KMS-11 (cell line): ENCODE results near the gene PHACTR3.

Source experiments
- H2AFZ ChIP-seq: fragments of 200-600 bp; sonication (generic); 2 replicates; pipeline ENCODE4 v1.6.1; 2016; ENCODE audit warnings: antibody characterized with exemption, mixed run types, low read depth
- H3K27ac ChIP-seq: fragments of 200-600 bp; sonication (generic); 2 replicates; pipeline ENCODE4 v1.6.1; 2016; ENCODE audit warnings: mild to moderate bottlenecking, mixed run types
- H3K27me3 ChIP-seq: fragments of 200-600 bp; sonication (generic); 2 replicates; pipeline ENCODE4 v1.6.1; 2017; ENCODE audit warnings: mild to moderate bottlenecking, low read depth, mixed run types, moderate library complexity; ENCODE audit not compliant: insufficient read depth
- H3K36me3 ChIP-seq: fragments of 200-600 bp; sonication (generic); 2 replicates; pipeline ENCODE4 v1.6.1; 2017; ENCODE audit warnings: mild to moderate bottlenecking, mixed run types; ENCODE audit not compliant: insufficient read depth
- H3K4me1 ChIP-seq: fragments of 200-600 bp; sonication (generic); 2 replicates; pipeline ENCODE4 v1.6.1; 2016; ENCODE audit warnings: mild to moderate bottlenecking, low read depth, mixed run types; ENCODE audit not compliant: poor library complexity, severe bottlenecking
- H3K4me2 ChIP-seq: fragments of 200-600 bp; sonication (generic); 2 replicates; pipeline ENCODE4 v1.7.0; 2016; ENCODE audit warnings: mild to moderate bottlenecking, mixed run types
- H3K4me3 ChIP-seq: fragments of 200-600 bp; sonication (generic); IDR thresholded peaks from 2 replicates; pipeline ENCODE4 v1.6.1; 2017; ENCODE audit warnings: low read depth, low read length, mixed read lengths; ENCODE audit not compliant: insufficient read depth
- H3K79me2 ChIP-seq: fragments of 200-600 bp; sonication (generic); 2 replicates; pipeline ENCODE4 v1.6.1; 2016; ENCODE audit warnings: low read depth, mixed run types; ENCODE audit not compliant: insufficient read depth
- H3K9ac ChIP-seq: fragments of 200-600 bp; sonication (generic); 2 replicates; pipeline ENCODE4 v1.6.1; 2016; ENCODE audit warnings: mild to moderate bottlenecking, mixed run types
- H4K20me1 ChIP-seq: fragments of 200-600 bp; sonication (generic); 2 replicates; pipeline ENCODE4 v1.6.1; 2016; ENCODE audit warnings: mild to moderate bottlenecking, mixed run types; ENCODE audit not compliant: insufficient read depth
- TF ChIP-seq, protein P1 (sequence below): fragments of 200-600 bp; sonication (generic); conservative IDR thresholded peaks from 2 replicates; pipeline ENCODE4 v1.6.1; 2017; ENCODE audit warnings: low read depth, mild to moderate bottlenecking, antibody characterized with exemption, low read length, moderate library complexity, mixed read lengths

The PHACTR3 gene

DNA sequence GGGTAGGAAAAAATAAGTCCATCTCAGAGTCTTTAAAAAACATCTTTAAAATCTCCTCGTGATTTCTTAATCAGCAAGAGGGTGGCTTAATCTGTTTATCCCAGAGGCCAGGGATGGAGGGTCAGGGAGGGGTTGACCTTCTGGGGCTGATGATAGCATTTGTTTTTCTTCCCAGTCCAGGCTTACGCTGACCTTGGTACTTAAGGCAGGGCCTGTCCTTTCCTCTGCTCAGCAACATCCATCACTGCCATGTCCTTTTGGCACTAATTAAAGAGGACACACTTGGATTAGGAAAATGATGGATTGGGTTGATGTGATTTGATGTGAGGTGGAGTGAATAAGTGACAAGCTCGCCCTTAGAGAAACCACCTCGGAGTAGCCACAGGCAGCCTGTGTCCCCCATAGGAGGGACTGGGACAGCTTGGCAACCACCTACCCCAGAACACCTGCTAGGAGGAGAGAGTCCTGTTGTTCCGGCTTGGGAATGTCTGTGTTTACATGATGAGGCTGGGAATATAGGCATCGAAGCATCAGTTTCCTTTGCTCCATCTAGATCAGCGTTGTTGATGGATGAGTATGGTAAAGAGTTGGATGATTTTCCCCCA is 44.2 kb downstream of the PHACTR3 start:
- no peaks in the 10 kb centered on the region for H3K4me1 ChIP-seq
- no peak overlapping the region for H3K4me3 ChIP-seq
- no peak overlapping the region for H2AFZ ChIP-seq
- H3K79me2 ChIP-seq = no peaks in the 10 kb centered on the region
- H3K36me3 ChIP-seq = no peaks in the 10 kb centered on the region
- no peak overlapping the region for H3K9ac ChIP-seq
- H3K27ac ChIP-seq = no peak overlapping the region
- TF ChIP-seq, protein P1, sequence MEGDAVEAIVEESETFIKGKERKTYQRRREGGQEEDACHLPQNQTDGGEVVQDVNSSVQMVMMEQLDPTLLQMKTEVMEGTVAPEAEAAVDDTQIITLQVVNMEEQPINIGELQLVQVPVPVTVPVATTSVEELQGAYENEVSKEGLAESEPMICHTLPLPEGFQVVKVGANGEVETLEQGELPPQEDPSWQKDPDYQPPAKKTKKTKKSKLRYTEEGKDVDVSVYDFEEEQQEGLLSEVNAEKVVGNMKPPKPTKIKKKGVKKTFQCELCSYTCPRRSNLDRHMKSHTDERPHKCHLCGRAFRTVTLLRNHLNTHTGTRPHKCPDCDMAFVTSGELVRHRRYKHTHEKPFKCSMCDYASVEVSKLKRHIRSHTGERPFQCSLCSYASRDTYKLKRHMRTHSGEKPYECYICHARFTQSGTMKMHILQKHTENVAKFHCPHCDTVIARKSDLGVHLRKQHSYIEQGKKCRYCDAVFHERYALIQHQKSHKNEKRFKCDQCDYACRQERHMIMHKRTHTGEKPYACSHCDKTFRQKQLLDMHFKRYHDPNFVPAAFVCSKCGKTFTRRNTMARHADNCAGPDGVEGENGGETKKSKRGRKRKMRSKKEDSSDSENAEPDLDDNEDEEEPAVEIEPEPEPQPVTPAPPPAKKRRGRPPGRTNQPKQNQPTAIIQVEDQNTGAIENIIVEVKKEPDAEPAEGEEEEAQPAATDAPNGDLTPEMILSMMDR = no peak
- H4K20me1 ChIP-seq = no peaks in the 10 kb centered on the region
- H3K4me2 ChIP-seq = no peak overlapping the region
- H3K27me3 ChIP-seq = no peaks in the 10 kb centered on the region

DNA sequence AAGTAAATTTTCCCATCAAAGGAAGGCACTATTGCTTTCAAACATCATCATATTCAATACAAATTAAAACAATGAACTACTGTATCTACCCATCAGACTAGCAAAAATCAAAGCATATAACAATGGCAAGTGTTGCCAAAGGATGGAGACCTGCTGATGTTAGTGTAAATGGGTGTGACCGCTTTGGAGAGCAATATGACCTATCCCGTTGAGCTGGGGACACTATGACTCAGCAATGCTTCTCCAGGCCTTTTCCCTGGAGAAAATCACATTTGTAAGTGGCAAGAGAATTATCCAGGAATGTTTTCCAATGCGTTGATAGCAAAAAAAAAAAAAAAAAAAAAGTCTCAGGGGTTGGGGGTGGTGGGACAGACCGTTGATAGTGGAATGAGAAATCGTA is 46.1 kb downstream of the PHACTR3 start:
- TF ChIP-seq, protein P1 = no peak
- H3K36me3 ChIP-seq = no peaks in the 10 kb centered on the region

DNA sequence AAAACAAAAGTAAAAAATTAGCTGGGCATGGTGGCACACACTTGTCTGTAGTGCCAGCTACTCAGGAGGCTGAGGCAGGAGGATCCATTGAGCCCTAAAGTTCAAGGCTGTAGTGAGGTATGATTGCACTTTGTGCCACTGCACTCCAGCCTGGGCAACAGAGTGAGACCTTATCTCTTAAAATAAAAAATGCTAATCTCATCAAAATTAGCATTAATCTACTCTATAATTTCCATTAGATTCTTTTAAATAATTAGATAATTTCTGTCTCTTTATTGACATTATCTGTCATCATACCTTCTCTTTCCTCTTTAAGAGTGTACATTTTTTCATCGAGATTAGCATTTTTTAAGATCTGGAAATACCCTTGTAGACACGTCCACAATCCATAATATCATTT is 48.0 kb downstream of the PHACTR3 start:
- H2AFZ ChIP-seq = no peak overlapping the region
- no peaks in the 10 kb centered on the region for H4K20me1 ChIP-seq
- H3K27me3 ChIP-seq = no peaks in the 10 kb centered on the region
- no peak overlapping the region for H3K4me3 ChIP-seq
- H3K79me2 ChIP-seq = no peaks in the 10 kb centered on the region
- TF ChIP-seq, protein P1 = no peak
- no peak overlapping the region for H3K27ac ChIP-seq
- no peaks in the 10 kb centered on the region for H3K4me1 ChIP-seq
- H3K36me3 ChIP-seq = no peaks in the 10 kb centered on the region
- no peak overlapping the region for H3K4me2 ChIP-seq
- H3K9ac ChIP-seq = no peak overlapping the region

More for the DNA sequence above, 46.1 kb downstream of the PHACTR3 start:
- H3K27me3 ChIP-seq = no peaks in the 10 kb centered on the region
- H2AFZ ChIP-seq = no peak overlapping the region
- H3K4me2 ChIP-seq = no peak overlapping the region
- H3K79me2 ChIP-seq = no peaks in the 10 kb centered on the region
- H3K4me1 ChIP-seq = no peaks in the 10 kb centered on the region
- H3K9ac ChIP-seq = no peak overlapping the region
- no peaks in the 10 kb centered on the region for H4K20me1 ChIP-seq
- no peak overlapping the region for H3K4me3 ChIP-seq
- no peak overlapping the region for H3K27ac ChIP-seq

DNA sequence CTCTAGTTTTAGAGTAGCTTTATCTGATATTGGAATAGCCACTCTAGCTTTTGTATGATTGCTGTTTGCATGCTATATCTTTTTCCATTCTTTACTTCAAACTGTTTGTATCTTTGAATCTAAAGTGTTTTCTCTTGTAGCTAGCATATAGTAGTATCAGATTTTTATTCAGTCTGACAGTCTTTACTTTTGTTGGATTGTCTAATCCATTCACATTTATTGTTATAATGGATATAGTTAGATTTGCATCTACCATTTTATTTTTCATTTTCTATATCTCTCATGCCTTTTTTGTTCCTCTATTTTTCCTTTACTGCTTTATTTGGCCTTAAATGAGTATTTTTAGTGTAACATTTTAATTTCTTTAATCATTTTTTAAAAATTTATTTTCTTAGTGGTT is 52.1 kb downstream of the PHACTR3 start:
- no peaks in the 10 kb centered on the region for H3K4me1 ChIP-seq
- H2AFZ ChIP-seq = no peak overlapping the region
- no peaks in the 10 kb centered on the region for H3K36me3 ChIP-seq
- H4K20me1 ChIP-seq = no peaks in the 10 kb centered on the region
- H3K27ac ChIP-seq = no peak overlapping the region
- no peak overlapping the region for H3K9ac ChIP-seq
- H3K4me3 ChIP-seq = no peak overlapping the region
- H3K27me3 ChIP-seq = no peaks in the 10 kb centered on the region
- TF ChIP-seq, protein P1 = no peak
- no peak overlapping the region for H3K4me2 ChIP-seq
- no peaks in the 10 kb centered on the region for H3K79me2 ChIP-seq
